ENCODE results near the gene PTPRD.

The PTPRD gene

DNA sequence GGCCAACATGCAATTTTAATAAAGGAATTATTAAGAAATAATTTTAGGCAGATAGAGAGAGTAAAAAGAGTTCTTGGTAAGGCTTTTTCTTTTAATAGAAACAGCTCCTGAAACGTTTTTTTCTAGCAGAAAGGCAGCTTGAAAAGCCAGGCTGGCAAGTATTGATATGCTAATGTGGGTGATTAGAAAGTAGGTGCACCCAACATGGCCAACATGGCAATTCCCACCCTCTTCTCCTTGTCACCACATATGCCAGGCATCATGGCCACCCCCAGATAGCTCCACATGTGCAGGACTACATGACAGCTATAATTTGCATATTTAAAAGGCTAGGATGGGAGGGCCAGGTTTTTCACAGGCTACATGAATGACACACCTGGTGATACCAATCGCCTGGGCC lies 615.2 kb downstream of the PTPRD start:
- TF ChIP-seq SIN3A (IDR thresholded peaks at IDR 0.05; ENCODE audit: borderline replicate concordance, insufficient read depth, low read length) (no peak), TAF1 (IDR thresholded peaks at IDR 0.05; ENCODE audit: borderline replicate concordance, insufficient read depth, low read length) (no peak), POLR2AphosphoS5 (IDR thresholded peaks at IDR 0.05; ENCODE audit: low read depth, low read length) (no peak), FOXP2 (optimal IDR thresholded peaks at IDR 0.05; ENCODE audit: borderline replicate concordance, extremely low read depth, extremely low read length, insufficient read depth) (no peak)
- TF ChIP-seq, protein P1, sequence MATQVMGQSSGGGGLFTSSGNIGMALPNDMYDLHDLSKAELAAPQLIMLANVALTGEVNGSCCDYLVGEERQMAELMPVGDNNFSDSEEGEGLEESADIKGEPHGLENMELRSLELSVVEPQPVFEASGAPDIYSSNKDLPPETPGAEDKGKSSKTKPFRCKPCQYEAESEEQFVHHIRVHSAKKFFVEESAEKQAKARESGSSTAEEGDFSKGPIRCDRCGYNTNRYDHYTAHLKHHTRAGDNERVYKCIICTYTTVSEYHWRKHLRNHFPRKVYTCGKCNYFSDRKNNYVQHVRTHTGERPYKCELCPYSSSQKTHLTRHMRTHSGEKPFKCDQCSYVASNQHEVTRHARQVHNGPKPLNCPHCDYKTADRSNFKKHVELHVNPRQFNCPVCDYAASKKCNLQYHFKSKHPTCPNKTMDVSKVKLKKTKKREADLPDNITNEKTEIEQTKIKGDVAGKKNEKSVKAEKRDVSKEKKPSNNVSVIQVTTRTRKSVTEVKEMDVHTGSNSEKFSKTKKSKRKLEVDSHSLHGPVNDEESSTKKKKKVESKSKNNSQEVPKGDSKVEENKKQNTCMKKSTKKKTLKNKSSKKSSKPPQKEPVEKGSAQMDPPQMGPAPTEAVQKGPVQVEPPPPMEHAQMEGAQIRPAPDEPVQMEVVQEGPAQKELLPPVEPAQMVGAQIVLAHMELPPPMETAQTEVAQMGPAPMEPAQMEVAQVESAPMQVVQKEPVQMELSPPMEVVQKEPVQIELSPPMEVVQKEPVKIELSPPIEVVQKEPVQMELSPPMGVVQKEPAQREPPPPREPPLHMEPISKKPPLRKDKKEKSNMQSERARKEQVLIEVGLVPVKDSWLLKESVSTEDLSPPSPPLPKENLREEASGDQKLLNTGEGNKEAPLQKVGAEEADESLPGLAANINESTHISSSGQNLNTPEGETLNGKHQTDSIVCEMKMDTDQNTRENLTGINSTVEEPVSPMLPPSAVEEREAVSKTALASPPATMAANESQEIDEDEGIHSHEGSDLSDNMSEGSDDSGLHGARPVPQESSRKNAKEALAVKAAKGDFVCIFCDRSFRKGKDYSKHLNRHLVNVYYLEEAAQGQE (IDR thresholded peaks at IDR 0.05; ENCODE audit: insufficient read depth in 1 of 2, low read depth in 2 of 2, low read length in 2 of 2) = no peak

GRCh38 chr9:9996259-9996658 lies 616.5 kb downstream of the PTPRD start:
- TF ChIP-seq SIN3A (IDR thresholded peaks at IDR 0.05; ENCODE audit: borderline replicate concordance, insufficient read depth, low read length) (no peak), POLR2AphosphoS5 (IDR thresholded peaks at IDR 0.05; ENCODE audit: low read depth, low read length) (no peak), TAF1 (IDR thresholded peaks at IDR 0.05; ENCODE audit: borderline replicate concordance, insufficient read depth, low read length) (no peak), FOXP2 (optimal IDR thresholded peaks at IDR 0.05; ENCODE audit: borderline replicate concordance, extremely low read depth, extremely low read length, insufficient read depth) (no peak)
- TF ChIP-seq, protein P1 (IDR thresholded peaks at IDR 0.05; ENCODE audit: insufficient read depth in 1 of 2, low read depth in 2 of 2, low read length in 2 of 2) = no peak

DNA sequence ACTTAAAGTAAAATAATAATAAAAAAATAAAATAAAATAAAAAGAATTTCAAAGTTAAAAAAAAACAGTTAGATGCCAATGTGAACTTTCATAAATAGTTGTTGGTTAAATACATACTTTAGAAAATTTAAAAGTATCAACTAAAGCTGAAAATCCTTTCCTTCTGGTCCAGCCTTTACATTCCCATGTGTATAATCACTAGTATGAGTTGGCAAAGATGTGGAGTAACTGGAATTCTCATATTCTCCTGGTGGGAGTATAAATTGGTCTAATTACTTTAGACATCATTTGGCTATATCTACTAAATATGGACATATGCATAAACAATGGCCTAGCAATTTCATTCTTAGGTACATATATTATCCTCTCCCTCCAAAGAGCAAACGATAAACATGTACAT lies 619.9 kb downstream of the PTPRD start:
- TF ChIP-seq SIN3A (IDR thresholded peaks at IDR 0.05; ENCODE audit: borderline replicate concordance, insufficient read depth, low read length) (no peak), FOXP2 (optimal IDR thresholded peaks at IDR 0.05; ENCODE audit: borderline replicate concordance, extremely low read depth, extremely low read length, insufficient read depth) (no peak), TAF1 (IDR thresholded peaks at IDR 0.05; ENCODE audit: borderline replicate concordance, insufficient read depth, low read length) (no peak), POLR2AphosphoS5 (IDR thresholded peaks at IDR 0.05; ENCODE audit: low read depth, low read length) (no peak)
- TF ChIP-seq, protein P1 (IDR thresholded peaks at IDR 0.05; ENCODE audit: insufficient read depth in 1 of 2, low read depth in 2 of 2, low read length in 2 of 2) = no peak

GRCh38 chr9:9973062-9973461 lies 639.7 kb downstream of the PTPRD start:
- TF ChIP-seq FOXP2 (optimal IDR thresholded peaks at IDR 0.05; ENCODE audit: borderline replicate concordance, extremely low read depth, extremely low read length, insufficient read depth) (no peak), POLR2AphosphoS5 (IDR thresholded peaks at IDR 0.05; ENCODE audit: low read depth, low read length) (no peak)

GRCh38 chr9:9970514-9970913 lies 642.3 kb downstream of the PTPRD start:
- TF ChIP-seq, protein P1 (IDR thresholded peaks at IDR 0.05; ENCODE audit: insufficient read depth in 1 of 2, low read depth in 2 of 2, low read length in 2 of 2) = no peak
- TF ChIP-seq TAF1 (IDR thresholded peaks at IDR 0.05; ENCODE audit: borderline replicate concordance, insufficient read depth, low read length) = no peak
- TF ChIP-seq FOXP2 (optimal IDR thresholded peaks at IDR 0.05; ENCODE audit: borderline replicate concordance, extremely low read depth, extremely low read length, insufficient read depth) = no peak
- TF ChIP-seq SIN3A (IDR thresholded peaks at IDR 0.05; ENCODE audit: borderline replicate concordance, insufficient read depth, low read length) = no peak
- TF ChIP-seq POLR2AphosphoS5 (IDR thresholded peaks at IDR 0.05; ENCODE audit: low read depth, low read length) = no peak

Data from PFSK-1 (cell line).